Memory B cell (primary cell): ENCODE data around the gene OR2V2.

ENCODE experiments used
- ATAC-seq: fragments of 150-1000 bp; cut with Tn5 transposase; 2 replicates; pipeline ENCODE4 v1.10.0; 2021; ENCODE audit warnings: low read depth, mild to moderate bottlenecking, moderate library complexity
- DNase-seq, 2 donors: peaks; one replicate each; pipeline ENCODE4 v3.0.0; 2022; ENCODE audit warnings: low spot score in 2 of 2
- H3K27ac Mint-ChIP-seq: one replicate; pipeline ENCODE4 v1.8.0; 2022; ENCODE audit warnings: mild to moderate bottlenecking, moderate library complexity, mixed read lengths
- H3K27me3 Mint-ChIP-seq: one replicate; pipeline ENCODE4 v1.8.0; 2022; ENCODE audit warnings: mixed read lengths
- H3K36me3 Mint-ChIP-seq: one replicate; pipeline ENCODE4 v1.8.0; 2022; ENCODE audit warnings: mild to moderate bottlenecking, mixed read lengths
- H3K4me1 Mint-ChIP-seq: one replicate; pipeline ENCODE4 v1.8.0; 2022; ENCODE audit warnings: mixed read lengths
- H3K4me3 Mint-ChIP-seq: one replicate; pipeline ENCODE4 v1.8.0; 2022; ENCODE audit warnings: mild to moderate bottlenecking, moderate library complexity, mixed read lengths
- H3K9me3 Mint-ChIP-seq: one replicate; pipeline ENCODE4 v1.8.0; 2022; ENCODE audit warnings: mixed read lengths

OR2V2 gene

DNA sequence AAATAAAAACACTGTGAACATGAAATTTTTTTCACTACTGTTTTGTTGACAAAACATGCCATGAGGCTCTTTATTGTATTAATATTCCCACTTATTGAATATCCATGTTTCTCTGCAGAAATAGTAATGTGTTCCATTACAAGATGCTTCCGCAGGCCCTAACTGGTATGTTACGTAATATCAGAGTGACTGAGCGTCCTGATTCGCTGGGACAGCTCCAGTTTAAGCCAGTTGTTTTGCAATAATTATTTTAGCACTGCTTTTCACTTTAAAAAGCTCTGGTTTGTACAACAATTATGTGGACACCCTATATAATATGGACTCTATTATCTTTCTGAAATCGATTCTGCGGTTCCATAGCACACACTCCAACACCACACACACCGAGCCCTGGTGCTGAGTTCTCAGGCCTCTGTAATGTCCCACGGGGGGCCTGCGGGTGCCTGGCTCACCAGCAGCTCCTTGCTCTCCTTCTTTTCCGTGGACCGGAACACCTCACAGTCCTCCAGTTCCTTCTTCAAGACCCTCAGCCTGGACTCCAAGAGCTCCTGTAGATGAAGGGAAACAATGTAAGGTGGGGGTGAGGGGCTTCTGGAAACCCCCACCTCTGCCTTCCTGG, 55.8 kb downstream of the OR2V2 start:
- Mint-ChIP-seq H3K27ac (no peak overlapping the region), H3K36me3 (no peaks in the 10 kb centered on the region), H3K4me1 (peaks cover 38% of the 10 kb centered on the region), H3K9me3 (peaks cover 3% of the 10 kb centered on the region), H3K4me3 (peak overlapping the region; percentile 87), H3K27me3 (peaks cover 4% of the 10 kb centered on the region)
- ATAC-seq, result no peak
- no peak for DNase-seq

- Mint-ChIP-seq H3K27ac (peak overlapping the region; percentile 73), H3K36me3 (no peaks in the 10 kb centered on the region), H3K4me3 (peak overlapping the region; percentile 87), H3K27me3 (peaks cover 4% of the 10 kb centered on the region), H3K4me1 (peaks cover 35% of the 10 kb centered on the region), H3K9me3 (peaks cover 4% of the 10 kb centered on the region)
- ATAC-seq (no peak), DNase-seq (no peak)
Observed at GRCh38 chr5:181203777-181204112, 56.4 kb downstream of the OR2V2 start.

- ATAC-seq (no peak), DNase-seq (no peak)
- H3K36me3 Mint-ChIP-seq, result no peaks in the 10 kb centered on the region
- H3K27ac Mint-ChIP-seq, result peak overlapping the region; percentile 73
- peaks cover 4% of the 10 kb centered on the region for H3K27me3 Mint-ChIP-seq
- peaks cover 4% of the 10 kb centered on the region for H3K9me3 Mint-ChIP-seq
- H3K4me1 Mint-ChIP-seq, result peaks cover 31% of the 10 kb centered on the region
- H3K4me3 Mint-ChIP-seq, result peak overlapping the region; percentile 87
Observed at GRCh38 chr5:181204113-181204825, 56.9 kb downstream of the OR2V2 start.

- Mint-ChIP-seq H3K36me3 (no peaks in the 10 kb centered on the region), H3K4me1 (peaks cover 28% of the 10 kb centered on the region), H3K9me3 (peaks cover 4% of the 10 kb centered on the region), H3K4me3 (peak within 1 kb of the TSS; percentile 88), H3K27me3 (peaks cover 4% of the 10 kb centered on the region), H3K27ac (peak within 1 kb of the TSS; percentile 97)
- no peak for ATAC-seq
- DNase-seq, result no peak
Observed at GRCh38 chr5:181204826-181205760, 57.7 kb downstream of the OR2V2 start, which contains the start of gene TRIM7. Gene TRIM7, minus strand, starts transcription at chr5:181205196. Its CDS starts 86 bp downstream, at chr5:181205110.

DNA sequence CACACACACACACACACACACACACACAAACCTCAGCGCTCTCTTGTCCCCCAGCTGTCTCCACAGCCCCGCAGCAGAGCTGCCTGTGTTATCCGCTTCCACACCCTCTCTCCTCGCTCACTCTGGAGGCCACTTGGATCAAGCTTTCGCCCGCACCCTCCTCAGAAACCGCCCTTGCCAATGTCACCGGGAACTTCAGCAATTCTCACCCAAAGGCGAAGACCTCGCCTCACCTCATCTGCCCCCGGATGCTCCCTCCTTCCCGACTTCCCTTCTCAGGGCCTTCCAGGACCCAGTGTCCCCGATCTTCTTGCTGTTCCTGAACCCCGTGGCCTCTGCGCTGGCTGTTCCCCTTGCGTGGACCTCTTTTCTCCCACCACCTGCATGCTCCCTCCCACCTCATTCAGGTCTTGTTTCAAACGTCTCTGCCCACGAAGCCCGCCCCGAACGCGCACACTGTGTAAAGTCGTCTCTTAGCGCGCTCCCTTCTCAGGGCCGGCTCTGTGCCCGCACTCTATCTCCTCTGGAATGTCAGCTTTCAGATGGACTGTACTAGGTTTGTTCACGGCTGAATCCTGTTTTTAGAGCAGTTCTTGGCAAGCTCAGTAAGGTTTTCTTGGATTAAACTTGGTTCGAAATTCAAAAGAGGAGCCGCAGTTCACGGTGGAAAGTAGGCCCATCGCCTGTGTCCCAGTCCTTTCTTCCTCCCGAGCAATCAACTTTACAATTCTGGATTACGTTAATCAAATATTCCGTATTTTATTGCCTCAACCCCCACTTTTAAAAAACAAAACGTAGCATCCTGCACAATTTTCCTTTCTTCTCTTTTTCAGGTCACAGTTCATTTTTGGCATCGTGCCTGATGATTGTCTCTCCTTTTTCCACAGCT, 58.6 kb downstream of the OR2V2 start:
- ATAC-seq, result no peak
- H3K27ac Mint-ChIP-seq, result peak overlapping the region; percentile 97
- peaks cover 4% of the 10 kb centered on the region for H3K9me3 Mint-ChIP-seq
- DNase-seq, result no peak
- H3K4me3 Mint-ChIP-seq, result peak overlapping the region; percentile 88
- H3K36me3 Mint-ChIP-seq, result no peaks in the 10 kb centered on the region
- peaks cover 24% of the 10 kb centered on the region for H3K4me1 Mint-ChIP-seq
- peaks cover 4% of the 10 kb centered on the region for H3K27me3 Mint-ChIP-seq

GRCh38 chr5:181207214-181207959, 60.0 kb downstream of the OR2V2 start:
- DNase-seq (peak in 1 of 2 donors; percentile 52), ATAC-seq (peak; percentile 57)
- H3K4me1 Mint-ChIP-seq, result peaks cover 24% of the 10 kb centered on the region

GRCh38 chr5:181207960-181208253, 60.5 kb downstream of the OR2V2 start:
- peaks cover 4% of the 10 kb centered on the region for H3K27me3 Mint-ChIP-seq
- peaks cover 24% of the 10 kb centered on the region for H3K4me1 Mint-ChIP-seq
- H3K36me3 Mint-ChIP-seq, result no peaks in the 10 kb centered on the region
- H3K27ac Mint-ChIP-seq, result peak overlapping the region; percentile 97
- DNase-seq (no peak), ATAC-seq (no peak)
- peaks cover 4% of the 10 kb centered on the region for H3K9me3 Mint-ChIP-seq
- H3K4me3 Mint-ChIP-seq, result peak overlapping the region; percentile 60

More at GRCh38 chr5:181207214-181207959, 60.0 kb downstream of the OR2V2 start:
- Mint-ChIP-seq H3K27me3 (peaks cover 4% of the 10 kb centered on the region), H3K9me3 (peaks cover 4% of the 10 kb centered on the region), H3K4me3 (peak overlapping the region; percentile 88), H3K27ac (peak overlapping the region; percentile 97), H3K36me3 (no peaks in the 10 kb centered on the region)
